ENCODE data around the gene PTPRN2. TPM values are rescaled to one million over a fixed set of nuclear protein-coding genes. Genes with fewer than 3 reads are reported as not detected.

The PTPRN2 gene
- total and polyA plus RNA-seq, 2 of the 8 experiments (the other 6 are each of a cell fraction or from before 2014, with no cell fraction given): 2.6 to 4.5 TPM

- H2BK15ac ChIP-seq (ENCODE audit: low read length): no peak overlapping the region
- no peak for DNase-seq (ENCODE audit: low read depth in 1 of 2, low spot score in 2 of 2)
- no peak overlapping the region for H3K23ac ChIP-seq (ENCODE audit: insufficient read length)
- FAIRE-seq: no peak
- H3K4me2 ChIP-seq (ENCODE audit: insufficient read depth in 1 of 2, low read depth in 2 of 2, low read length in 2 of 2): no peak overlapping the region
- H3K4ac ChIP-seq (replicated peaks; ENCODE audit: insufficient read length, low read depth, low read length): no peak overlapping the region
- no peak overlapping the region for H3K18ac ChIP-seq (ENCODE audit: extremely low read depth, low read length)
- TF ChIP-seq, protein P1, sequence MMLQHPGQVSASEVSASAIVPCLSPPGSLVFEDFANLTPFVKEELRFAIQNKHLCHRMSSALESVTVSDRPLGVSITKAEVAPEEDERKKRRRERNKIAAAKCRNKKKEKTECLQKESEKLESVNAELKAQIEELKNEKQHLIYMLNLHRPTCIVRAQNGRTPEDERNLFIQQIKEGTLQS (IDR thresholded peaks at IDR 0.05; ENCODE audit: insufficient read depth, low read depth, low read length): no peak
- H2BK5ac ChIP-seq (ENCODE audit: low read depth, low read length): no peak overlapping the region
- no peaks in the 10 kb centered on the region for H3K79me1 ChIP-seq (ENCODE audit: low read depth, low read length)
- H3K79me2 ChIP-seq (ENCODE audit: control insufficient read depth in 1 of 2, insufficient read depth in 2 of 2, low read length in 2 of 2): no peaks in the 10 kb centered on the region
- no peak overlapping the region for H2AK5ac ChIP-seq (ENCODE audit: low read depth, low read length)
- 93% methylated on average over 17 of the region's 17 CpGs; no CpG with 5 or more reads in 1 of the 2 experiments for WGBS, 2 experiments (ENCODE audit: extremely low coverage in 1 of 2, insufficient coverage in 1 of 2, insufficient read length in 1 of 2, insufficient replicate concordance in 2 of 2, low coverage in 1 of 2, low lambda C conversion rate in 2 of 2, missing lambda C conversion rate in 1 of 2)
- H3K36me3 ChIP-seq (ENCODE audit: control insufficient read depth in 2 of 4, insufficient read depth in 4 of 4, low read length in 3 of 4): no peaks in the 10 kb centered on the region
- H3K9ac ChIP-seq (replicated peaks in 1 of 4; ENCODE audit: extremely low read depth in 1 of 4, low read depth in 3 of 4, low read length in 3 of 4): no peak overlapping the region
- no peak overlapping the region for H4K5ac ChIP-seq (ENCODE audit: insufficient read length, low read depth, low read length)
- H3K27ac ChIP-seq (ENCODE audit: low read depth, low read length): no peak overlapping the region
- H3K56ac ChIP-seq (replicated peaks; ENCODE audit: insufficient read length, low read depth, low read length): no peak overlapping the region
- H3K23me2 ChIP-seq (ENCODE audit: low read depth, low read length): peaks cover 5% of the 10 kb centered on the region; the same call in 1 of the 2 replicates
- no peaks in the 10 kb centered on the region; a peak in 1 of 7 replicates for H3K27me3 ChIP-seq (replicated peaks in 1 of 4; ENCODE audit: control insufficient read depth in 3 of 4, extremely low read depth in 1 of 4, insufficient read depth in 3 of 4, low read length in 3 of 4)
- no peaks in the 10 kb centered on the region for H3K4me1 ChIP-seq (replicated peaks in 1 of 4; ENCODE audit: control insufficient read depth in 3 of 4, insufficient read depth in 4 of 4, low read length in 3 of 4)
- no peak overlapping the region for H3K4me3 ChIP-seq (ENCODE audit: extremely low read depth in 1 of 4, insufficient read depth in 2 of 4, low read depth in 3 of 4, low read length in 4 of 4)
- ChIA-PET CTCF (ENCODE audit: partially characterized antibody) (interaction anchor here (1.2 kb wide), 1 partner anchor 71 kb away, joined by 4 read pairs; no protein-coding TSS in a partner anchor), POLR2A (ENCODE audit: partially characterized antibody) (no interaction called here)
- H4K8ac ChIP-seq (ENCODE audit: extremely low read depth, insufficient read depth, low read length): no peak overlapping the region
- H4K20me1 ChIP-seq (replicated peaks in 1 of 2; ENCODE audit: control insufficient read depth in 1 of 2, insufficient read depth in 2 of 2, low read length in 2 of 2): peaks cover 0 to 7% of the 10 kb centered on the region in 2 experiments
- H2BK12ac ChIP-seq (ENCODE audit: low read depth, low read length): no peak overlapping the region
- no peak overlapping the region for H2AFZ ChIP-seq (ENCODE audit: low read length)
- no peak overlapping the region for H4K91ac ChIP-seq (replicated peaks; ENCODE audit: insufficient read length, low read length)
- H3K9me3 ChIP-seq (ENCODE audit: insufficient read depth in 2 of 2, low read depth in 1 of 2, low read length in 1 of 2): no peaks in the 10 kb centered on the region
- H2BK120ac ChIP-seq (replicated peaks; ENCODE audit: low read depth, low read length): no peak overlapping the region
- H3K14ac ChIP-seq (ENCODE audit: insufficient read length): no peak overlapping the region
- no peak overlapping the region for H2BK20ac ChIP-seq (ENCODE audit: low read length)
Measured at GRCh38 chr7:157545681-157546060, 1042.0 kb downstream of the PTPRN2 start.

Measured in H1 (cell line).